SK-N-MC (cell line): ENCODE results near the gene COL18A1.

Source experiments
- DNase-seq: peaks from one replicate; pipeline ENCODE4 v3.0.0-alpha.2; 2011; ENCODE audit warnings: low read depth, low spot score
- H3K27ac ChIP-seq: fragments of 200-600 bp; sonication (generic); 2 replicates; pipeline ENCODE4 v1.5.1; 2016; ENCODE audit warnings: mixed run types
- H3K36me3 ChIP-seq: fragments of 200-600 bp; sonication (generic); 2 replicates; pipeline ENCODE4 v1.6.1; 2017; ENCODE audit warnings: antibody characterized with exemption, low read length, mixed read lengths; ENCODE audit not compliant: insufficient read depth
- H3K4me3 ChIP-seq: fragments of 200-600 bp; sonication (generic); 2 replicates; pipeline ENCODE4 v1.5.1; 2016
- H3K9ac ChIP-seq: fragments of 200-600 bp; sonication (generic); 2 replicates; pipeline ENCODE4 v1.8.0; 2017; ENCODE audit warnings: mixed run types, mixed read lengths; ENCODE audit not compliant: insufficient read length
- H3K9me3 ChIP-seq: fragments of 200-600 bp; sonication (generic); 2 replicates; pipeline ENCODE4 v1.6.1; 2017; ENCODE audit warnings: low read depth, mild to moderate bottlenecking, antibody characterized with exemption, low read length, moderate library complexity, mixed read lengths
- EZH2 ChIP-seq: fragments of 200-600 bp; sonication (generic); IDR thresholded peaks from one replicate; pipeline ENCODE4 v1.6.1; 2017; ENCODE audit warnings: antibody characterized with exemption
- FOXP2 ChIP-seq: optimal IDR thresholded peaks from 2 replicates; pipeline ENCODE3; 2011; ENCODE audit warnings: mild to moderate bottlenecking, moderate library complexity; ENCODE audit not compliant: insufficient read depth; ENCODE audit errors: extremely low read length, control extremely low read depth
- POLR2AphosphoS5 ChIP-seq: IDR thresholded peaks from 2 replicates; pipeline ENCODE4 v1.6.1; 2012; ENCODE audit warnings: mild to moderate bottlenecking, low read depth, low read length, borderline replicate concordance

COL18A1 gene

GRCh38 chr21:45390121-45390751 lies 14.7 kb upstream of the COL18A1 start:
- Histone ChIP-seq H3K9me3 (no peaks in the 10 kb centered on the region), H3K9ac (no peak overlapping the region), H3K27ac (no peak overlapping the region), H3K36me3 (no peaks in the 10 kb centered on the region), H3K4me3 (no peak overlapping the region)
- no peak for TF ChIP-seq POLR2AphosphoS5
- no peak for TF ChIP-seq EZH2
- TF ChIP-seq FOXP2, result no peak
- no peak for DNase-seq

GRCh38 chr21:45390831-45391742 lies 13.9 kb upstream of the COL18A1 start:
- H3K27ac ChIP-seq, result no peak overlapping the region
- H3K36me3 ChIP-seq, result no peaks in the 10 kb centered on the region
- H3K9me3 ChIP-seq, result no peaks in the 10 kb centered on the region
- TF ChIP-seq EZH2, result no peak
- TF ChIP-seq POLR2AphosphoS5, result no peak
- TF ChIP-seq FOXP2, result no peak
- no peak overlapping the region for H3K4me3 ChIP-seq
- H3K9ac ChIP-seq, result no peak overlapping the region
- no peak for DNase-seq

- no peak for TF ChIP-seq FOXP2
- TF ChIP-seq EZH2, result no peak
- no peak for TF ChIP-seq POLR2AphosphoS5
- no peak overlapping the region for H3K27ac ChIP-seq
- no peak for DNase-seq
- no peak overlapping the region for H3K9ac ChIP-seq
- no peak overlapping the region for H3K4me3 ChIP-seq
- H3K9me3 ChIP-seq, result no peaks in the 10 kb centered on the region
- no peaks in the 10 kb centered on the region for H3K36me3 ChIP-seq
These were observed 13.0 kb upstream of the COL18A1 start for GRCh38 chr21:45391743-45392572.

- H3K9ac ChIP-seq, result no peak overlapping the region
- H3K27ac ChIP-seq, result no peak overlapping the region
- H3K4me3 ChIP-seq, result no peak overlapping the region
- DNase-seq, result no peak
- TF ChIP-seq POLR2AphosphoS5 (no peak), FOXP2 (no peak), EZH2 (no peak)
- no peaks in the 10 kb centered on the region for H3K36me3 ChIP-seq
- H3K9me3 ChIP-seq, result no peaks in the 10 kb centered on the region
These were observed 12.4 kb upstream of the COL18A1 start for GRCh38 chr21:45392573-45392971.

GRCh38 chr21:45393021-45393420 lies 11.9 kb upstream of the COL18A1 start:
- Histone ChIP-seq H3K4me3 (no peak overlapping the region), H3K27ac (no peak overlapping the region), H3K9ac (no peak overlapping the region), H3K9me3 (no peaks in the 10 kb centered on the region), H3K36me3 (no peaks in the 10 kb centered on the region)
- TF ChIP-seq FOXP2, result no peak
- TF ChIP-seq POLR2AphosphoS5, result no peak
- TF ChIP-seq EZH2, result no peak
- no peak for DNase-seq

GRCh38 chr21:45393833-45394638 lies 10.9 kb upstream of the COL18A1 start:
- DNase-seq, result no peak
- H3K9ac ChIP-seq, result no peak overlapping the region
- no peak overlapping the region for H3K4me3 ChIP-seq
- no peaks in the 10 kb centered on the region for H3K9me3 ChIP-seq
- no peaks in the 10 kb centered on the region for H3K36me3 ChIP-seq
- no peak overlapping the region for H3K27ac ChIP-seq
- no peak for TF ChIP-seq POLR2AphosphoS5
- TF ChIP-seq EZH2, result no peak
- no peak for TF ChIP-seq FOXP2

- TF ChIP-seq POLR2AphosphoS5, result no peak
- TF ChIP-seq FOXP2, result no peak
- TF ChIP-seq EZH2, result no peak
These were observed 8.4 kb upstream of the COL18A1 start for GRCh38 chr21:45396620-45396995.

More at GRCh38 chr21:45396620-45396995, 8.4 kb upstream of the COL18A1 start:
- Histone ChIP-seq H3K9ac (no peak overlapping the region), H3K9me3 (peaks cover under 1% of the 10 kb centered on the region; the same call in 1 of the 2 replicates), H3K27ac (no peak overlapping the region), H3K4me3 (no peak overlapping the region), H3K36me3 (no peaks in the 10 kb centered on the region)
- DNase-seq, result no peak
